ENCODE measurements around the gene NPFFR2. TPM values are rescaled to one million over a fixed set of nuclear protein-coding genes. Genes with fewer than 3 reads are reported as not detected.

The NPFFR2 gene
- not detected for total RNA-seq
- polyA plus RNA-seq = not detected
- total RNA-seq = not detected

DNA sequence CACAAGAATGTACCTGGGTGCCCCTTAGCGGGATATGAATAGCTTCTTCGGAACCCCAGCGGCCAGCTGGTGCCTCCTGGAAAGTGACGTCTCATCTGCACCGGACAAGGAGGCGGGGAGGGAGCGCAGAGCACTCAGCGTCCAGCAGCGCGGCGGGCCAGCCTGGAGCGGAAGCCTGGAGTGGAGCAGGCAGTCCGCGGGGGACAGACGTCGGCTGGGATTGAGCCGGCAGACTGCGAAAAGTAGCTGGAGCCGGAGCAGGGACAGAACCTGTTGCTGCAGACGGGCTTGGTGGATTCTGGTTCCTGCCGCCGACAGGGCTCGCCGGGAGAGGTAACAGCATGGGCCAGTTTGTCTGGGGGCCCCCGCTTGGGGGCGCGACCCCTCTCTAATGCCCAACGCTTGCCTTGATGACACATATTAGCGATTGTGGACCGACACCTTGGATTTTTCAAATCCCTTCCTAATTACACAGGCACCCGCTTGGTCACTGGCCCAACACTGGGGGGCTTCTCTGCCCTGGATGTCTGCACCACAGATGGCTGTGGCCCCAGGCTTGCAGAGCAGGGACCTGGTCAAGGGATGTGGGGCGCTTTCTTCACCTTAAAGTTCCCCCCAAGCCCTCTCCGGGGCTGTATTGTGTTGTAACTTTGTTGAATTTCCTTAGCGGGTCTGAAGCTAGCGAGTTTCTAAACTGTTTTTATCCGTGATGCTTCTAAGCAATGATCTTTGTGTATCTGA, at the start of gene NPFFR2:
NPFFR2 (plus strand) TSS at position 133 of the 741 bp plus-strand sequence. CDS start 96,592 bp downstream, outside the sequence.
- no peak for ATAC-seq
- no peaks in the 10 kb centered on the region for H3K9me3 ChIP-seq (ENCODE audit: control insufficient read depth in 2 of 3, low read length in 3 of 3)
- H3K4me1 ChIP-seq (ENCODE audit: control insufficient read depth in 2 of 2, insufficient read depth in 2 of 2, low read length in 2 of 2) = no peaks in the 10 kb centered on the region
- ChIA-PET POLR2A (no interaction called here), CTCF (no interaction called here)
- H3K4me3 Mint-ChIP-seq = no peak within 1 kb of the TSS
- H3K9me3 Mint-ChIP-seq = peaks cover 0 to 3% (median 0%) of the 10 kb centered on the region in 11 donors
- no peak within 1 kb of the TSS for H3K4me3 ChIP-seq (ENCODE audit: low read length)
- H3K27ac ChIP-seq (ENCODE audit: low read depth, low read length) = no peak within 1 kb of the TSS
- H3K4me1 Mint-ChIP-seq = no peaks in the 10 kb centered on the region
- H3K27me3 ChIP-seq (ENCODE audit: control insufficient read depth in 2 of 2, insufficient read depth in 2 of 2, low read length in 2 of 2) = peaks cover 0 to 3% of the 10 kb centered on the region in 2 donors
- H3K36me3 ChIP-seq (ENCODE audit: control insufficient read depth in 2 of 3, insufficient read depth in 3 of 3, low read length in 3 of 3) = no peaks in the 10 kb centered on the region
- no peaks in the 10 kb centered on the region for H3K36me3 Mint-ChIP-seq
- H3K27me3 Mint-ChIP-seq = peaks cover 10 to 28% (median 18%) of the 10 kb centered on the region in 5 donors
- H3K27ac Mint-ChIP-seq = no peak within 1 kb of the TSS
- no peak for DNase-seq
- intact Hi-C loops (cut with micrococcal nuclease) = no loop called here

DNA sequence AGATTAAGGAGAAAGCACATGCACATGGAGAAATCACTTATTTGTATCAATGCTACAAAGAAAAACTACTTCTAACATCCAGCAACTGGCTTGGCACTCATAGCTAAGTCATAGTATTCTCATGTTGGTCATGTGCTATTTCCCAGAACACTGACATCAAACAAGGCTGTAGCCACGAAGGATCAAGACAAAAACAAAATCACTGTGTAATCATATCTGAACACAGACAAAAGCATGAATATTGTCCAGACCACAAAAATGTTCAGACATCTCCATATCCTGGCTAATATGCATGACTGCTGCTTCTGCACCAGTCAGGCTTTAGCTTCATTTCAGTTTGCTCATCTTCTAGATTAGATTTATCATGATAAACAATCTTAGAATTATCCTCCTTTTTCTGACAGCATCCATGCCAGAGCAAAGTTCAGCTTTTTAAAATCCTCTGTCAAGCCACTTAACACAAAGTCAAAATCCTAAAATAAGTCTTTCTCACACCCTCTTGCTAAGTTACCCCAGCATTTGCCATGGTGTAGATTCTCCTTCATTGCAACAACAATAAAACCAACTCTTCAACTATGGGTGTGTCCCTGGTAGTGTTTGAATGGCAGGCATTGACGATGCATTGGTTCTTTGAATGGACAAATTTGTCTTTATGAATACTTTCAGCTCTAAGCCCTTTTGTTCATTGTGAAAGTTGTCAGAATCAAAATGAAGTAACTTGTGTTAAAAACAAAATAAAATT, 39.1 kb upstream of the NPFFR2 start:
- POLR2A ChIA-PET = no interaction called here

DNA sequence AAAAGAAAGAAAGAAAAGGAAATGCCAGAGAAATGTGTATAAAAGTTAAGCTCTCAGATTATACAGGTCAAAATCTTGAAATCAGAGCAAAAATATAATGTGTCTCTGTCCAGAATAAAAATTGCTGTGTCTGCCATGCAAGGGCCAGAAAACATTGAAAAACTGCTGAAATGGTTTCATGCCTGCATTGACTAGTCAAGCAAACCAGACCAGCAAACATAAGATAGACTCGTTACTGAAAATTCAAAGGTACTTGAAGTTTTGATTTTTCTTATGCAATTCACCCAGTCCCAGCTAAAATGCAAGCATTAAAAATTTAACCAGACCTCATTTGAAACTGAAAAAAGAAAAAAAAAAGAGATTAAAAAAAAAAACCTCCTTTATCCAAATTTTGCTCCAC, 37.2 kb upstream of the NPFFR2 start:
- no peaks in the 10 kb centered on the region for H3K4me1 ChIP-seq (ENCODE audit: control insufficient read depth in 2 of 2, insufficient read depth in 2 of 2, low read length in 2 of 2)
- CTCF ChIA-PET = no interaction called here
- H3K4me1 Mint-ChIP-seq = no peaks in the 10 kb centered on the region

More for the DNA sequence above, 39.1 kb upstream of the NPFFR2 start:
- Histone ChIP-seq H3K4me1 (ENCODE audit: control insufficient read depth in 2 of 2, insufficient read depth in 2 of 2, low read length in 2 of 2) (no peaks in the 10 kb centered on the region), H3K27me3 (ENCODE audit: control insufficient read depth in 2 of 2, insufficient read depth in 2 of 2, low read length in 2 of 2) (no peaks in the 10 kb centered on the region), H3K4me3 (ENCODE audit: low read length) (no peak overlapping the region), H3K27ac (ENCODE audit: low read depth, low read length) (no peak overlapping the region), H3K9me3 (ENCODE audit: control insufficient read depth in 2 of 3, low read length in 3 of 3) (no peaks in the 10 kb centered on the region), H3K36me3 (ENCODE audit: control insufficient read depth in 2 of 3, insufficient read depth in 3 of 3, low read length in 3 of 3) (no peaks in the 10 kb centered on the region)
- Mint-ChIP-seq H3K36me3 (no peaks in the 10 kb centered on the region), H3K4me1 (no peaks in the 10 kb centered on the region), H3K27ac (no peak overlapping the region), H3K9me3 (peaks cover 2 to 25% (median 10%) of the 10 kb centered on the region in 11 donors), H3K27me3 (no peaks in the 10 kb centered on the region), H3K4me3 (no peak overlapping the region)
- DNase-seq (no peak), ATAC-seq (no peak)
- CTCF ChIA-PET = no interaction called here
- intact Hi-C loops (cut with micrococcal nuclease) = no loop called here

DNA sequence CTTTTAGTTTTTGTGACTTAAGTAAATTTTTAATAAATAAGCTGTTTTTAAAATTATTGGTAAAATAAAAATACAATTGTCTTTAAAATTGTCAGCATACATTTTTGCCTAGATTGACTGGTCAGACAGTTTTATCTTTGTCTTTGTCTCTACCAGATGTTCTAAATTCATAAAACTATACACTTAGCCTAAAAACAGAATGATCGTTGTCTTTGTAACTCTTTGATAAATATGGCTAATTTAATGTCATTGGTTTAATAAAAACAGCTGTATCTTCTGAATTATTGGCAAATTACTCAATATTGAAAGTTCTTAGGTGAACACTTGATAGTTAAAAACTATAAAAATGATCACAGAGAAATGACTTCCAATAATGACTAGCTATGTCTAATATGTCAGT, 36.5 kb upstream of the NPFFR2 start:
- H3K4me1 Mint-ChIP-seq = no peaks in the 10 kb centered on the region
- ChIA-PET POLR2A (no interaction called here), CTCF (no interaction called here)
- no peak overlapping the region for H3K27ac Mint-ChIP-seq
- Histone ChIP-seq H3K4me3 (ENCODE audit: low read length) (no peak overlapping the region), H3K4me1 (ENCODE audit: control insufficient read depth in 2 of 2, insufficient read depth in 2 of 2, low read length in 2 of 2) (no peaks in the 10 kb centered on the region), H3K27ac (ENCODE audit: low read depth, low read length) (no peak overlapping the region), H3K9me3 (ENCODE audit: control insufficient read depth in 2 of 3, low read length in 3 of 3) (no peaks in the 10 kb centered on the region), H3K36me3 (ENCODE audit: control insufficient read depth in 2 of 3, insufficient read depth in 3 of 3, low read length in 3 of 3) (no peaks in the 10 kb centered on the region), H3K27me3 (ENCODE audit: control insufficient read depth in 2 of 2, insufficient read depth in 2 of 2, low read length in 2 of 2) (no peaks in the 10 kb centered on the region)
- ATAC-seq = no peak
- DNase-seq = no peak
- H3K4me3 Mint-ChIP-seq = no peak overlapping the region
- no peaks in the 10 kb centered on the region for H3K27me3 Mint-ChIP-seq
- H3K9me3 Mint-ChIP-seq = peaks cover 6 to 45% (median 14%) of the 10 kb centered on the region in 11 donors
- intact Hi-C loops (cut with micrococcal nuclease) = no loop called here
- H3K36me3 Mint-ChIP-seq = peaks cover 0 to 4% (median 0%) of the 10 kb centered on the region in 5 donors

More for the DNA sequence above, 37.2 kb upstream of the NPFFR2 start:
- Mint-ChIP-seq H3K27me3 (no peaks in the 10 kb centered on the region), H3K9me3 (peaks cover 6 to 39% (median 13%) of the 10 kb centered on the region in 11 donors), H3K27ac (no peak overlapping the region), H3K4me3 (no peak overlapping the region), H3K36me3 (no peaks in the 10 kb centered on the region)
- no peak for ATAC-seq
- DNase-seq = no peak
- no peak overlapping the region for H3K4me3 ChIP-seq (ENCODE audit: low read length)
- POLR2A ChIA-PET = no interaction called here
- intact Hi-C loops (cut with micrococcal nuclease) = no loop called here
- no peak overlapping the region for H3K27ac ChIP-seq (ENCODE audit: low read depth, low read length)
- H3K9me3 ChIP-seq (ENCODE audit: control insufficient read depth in 2 of 3, low read length in 3 of 3) = no peaks in the 10 kb centered on the region
- no peaks in the 10 kb centered on the region for H3K36me3 ChIP-seq (ENCODE audit: control insufficient read depth in 2 of 3, insufficient read depth in 3 of 3, low read length in 3 of 3)
- no peaks in the 10 kb centered on the region for H3K27me3 ChIP-seq (ENCODE audit: control insufficient read depth in 2 of 2, insufficient read depth in 2 of 2, low read length in 2 of 2)

DNA sequence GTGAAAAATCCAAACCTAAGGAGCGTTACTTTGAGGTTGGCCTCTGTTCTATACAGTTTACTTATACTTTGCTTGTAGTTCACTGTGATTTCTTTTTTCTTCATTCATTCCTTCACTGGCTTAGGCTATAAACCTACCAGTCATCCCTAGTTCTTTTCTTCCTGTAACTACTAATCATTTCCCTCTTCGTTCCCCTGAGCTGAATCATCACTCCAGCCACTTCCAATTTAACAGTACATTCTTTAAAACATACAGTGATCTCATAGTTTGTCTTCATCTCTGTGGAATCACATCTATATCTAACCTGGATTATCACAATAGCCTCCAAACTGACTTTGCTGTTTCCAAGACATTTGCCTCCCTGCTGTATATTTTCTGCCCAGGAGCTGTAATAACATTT, 25.2 kb upstream of the NPFFR2 start:
- Histone ChIP-seq H3K36me3 (ENCODE audit: control insufficient read depth in 2 of 3, insufficient read depth in 3 of 3, low read length in 3 of 3) (no peaks in the 10 kb centered on the region), H3K27ac (ENCODE audit: low read depth, low read length) (no peak overlapping the region), H3K4me3 (ENCODE audit: low read length) (no peak overlapping the region), H3K4me1 (ENCODE audit: control insufficient read depth in 2 of 2, insufficient read depth in 2 of 2, low read length in 2 of 2) (no peaks in the 10 kb centered on the region), H3K27me3 (ENCODE audit: control insufficient read depth in 2 of 2, insufficient read depth in 2 of 2, low read length in 2 of 2) (no peaks in the 10 kb centered on the region), H3K9me3 (ENCODE audit: control insufficient read depth in 2 of 3, low read length in 3 of 3) (no peaks in the 10 kb centered on the region)
- Mint-ChIP-seq H3K27ac (no peak overlapping the region), H3K4me3 (no peak overlapping the region), H3K27me3 (peaks cover 0 to 5% (median 0%) of the 10 kb centered on the region in 5 donors), H3K36me3 (no peaks in the 10 kb centered on the region), H3K4me1 (no peaks in the 10 kb centered on the region), H3K9me3 (peaks cover 0 to 10% (median 0%) of the 10 kb centered on the region in 11 donors)
- ChIA-PET CTCF (no interaction called here), POLR2A (no interaction called here)
- intact Hi-C loops (cut with micrococcal nuclease) = no loop called here
- DNase-seq (no peak), ATAC-seq (no peak)

DNA sequence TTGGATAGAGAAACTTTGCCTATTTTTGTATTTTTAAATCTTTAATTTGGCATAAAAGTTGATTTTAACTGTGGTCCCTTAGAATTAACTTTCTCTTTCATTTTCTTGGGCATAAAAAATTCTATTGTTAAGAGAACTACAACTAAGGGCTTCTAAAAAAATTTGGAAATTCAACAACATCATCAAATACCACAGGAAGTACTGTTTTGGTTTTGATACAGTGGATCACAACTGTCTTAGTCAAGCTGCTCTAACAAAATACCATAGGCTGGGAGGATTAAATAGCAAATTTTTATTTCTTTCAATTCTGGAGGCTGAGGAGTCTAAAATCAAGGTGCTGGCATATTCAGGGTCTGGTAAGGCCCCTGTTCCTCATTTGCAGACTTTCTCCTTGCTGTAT, 19.9 kb upstream of the NPFFR2 start:
- Histone ChIP-seq H3K27me3 (ENCODE audit: control insufficient read depth in 2 of 2, insufficient read depth in 2 of 2, low read length in 2 of 2) (no peaks in the 10 kb centered on the region), H3K27ac (ENCODE audit: low read depth, low read length) (no peak overlapping the region), H3K4me3 (ENCODE audit: low read length) (no peak overlapping the region), H3K4me1 (ENCODE audit: control insufficient read depth in 2 of 2, insufficient read depth in 2 of 2, low read length in 2 of 2) (no peaks in the 10 kb centered on the region), H3K36me3 (ENCODE audit: control insufficient read depth in 2 of 3, insufficient read depth in 3 of 3, low read length in 3 of 3) (no peaks in the 10 kb centered on the region), H3K9me3 (ENCODE audit: control insufficient read depth in 2 of 3, low read length in 3 of 3) (no peaks in the 10 kb centered on the region)
- no peak for ATAC-seq
- Mint-ChIP-seq H3K9me3 (peaks cover 0 to 6% (median 0%) of the 10 kb centered on the region in 11 donors), H3K36me3 (no peaks in the 10 kb centered on the region), H3K4me1 (peaks cover 0 to 1% (median 0%) of the 10 kb centered on the region in 7 donors), H3K4me3 (no peak overlapping the region), H3K27ac (no peak overlapping the region), H3K27me3 (peaks cover 0 to 4% (median 0%) of the 10 kb centered on the region in 5 donors)
- intact Hi-C loops (cut with micrococcal nuclease) = no loop called here
- DNase-seq = no peak
- ChIA-PET CTCF (no interaction called here), POLR2A (no interaction called here)
